GM19328 (cell line): ENCODE results near the gene AKT3.
"Not testable (repeated sequence)": the region's sequence is repeated elsewhere in the genome, so short reads cannot be mapped to it uniquely, and the experiment has no call there.

Experiments used
- ATAC-seq: cut with Tn5 transposase; IDR thresholded peaks from one replicate; pipeline ENCODE4 v1.9.1; 2021; ENCODE audit warnings: mild to moderate bottlenecking, moderate library complexity; ENCODE audit not compliant: unreplicated experiment

The AKT3 gene

GRCh38 chr1:243842978-243843511 is 7.0 kb downstream of the AKT3 start:
- ATAC-seq: no peak

GRCh38 chr1:243842161-243842560 is 7.9 kb downstream of the AKT3 start:
- ATAC-seq: no peak

- no peak for ATAC-seq
These were observed 8.5 kb downstream of the AKT3 start for GRCh38 chr1:243841507-243841906.

GRCh38 chr1:243837907-243838535 is 12.0 kb downstream of the AKT3 start:
- no peak for ATAC-seq

GRCh38 chr1:243834130-243834529 is 15.9 kb downstream of the AKT3 start:
- ATAC-seq: no peak

- ATAC-seq: no peak
These were observed 18.6 kb downstream of the AKT3 start for GRCh38 chr1:243831463-243831862.

- ATAC-seq: no peak
These were observed 22.8 kb downstream of the AKT3 start for GRCh38 chr1:243827206-243827605.

- ATAC-seq: not testable (repeated sequence)
These were observed 25.1 kb downstream of the AKT3 start for GRCh38 chr1:243824907-243825306.

- ATAC-seq: no peak
These were observed 28.8 kb downstream of the AKT3 start for GRCh38 chr1:243821177-243821680.

GRCh38 chr1:243819438-243819839 is 30.6 kb downstream of the AKT3 start:
- ATAC-seq: no peak

GRCh38 chr1:243818978-243819377 is 31.1 kb downstream of the AKT3 start:
- no peak for ATAC-seq

- ATAC-seq: no peak
These were observed 35.3 kb downstream of the AKT3 start for GRCh38 chr1:243814718-243815117.

- not testable (repeated sequence) for ATAC-seq
These were observed 42.7 kb downstream of the AKT3 start for GRCh38 chr1:243807346-243807745.

GRCh38 chr1:243806310-243806709 is 43.7 kb downstream of the AKT3 start:
- no peak for ATAC-seq

- no peak for ATAC-seq
These were observed 47.3 kb downstream of the AKT3 start for GRCh38 chr1:243802736-243803135.

- ATAC-seq: no peak
These were observed 48.7 kb downstream of the AKT3 start for GRCh38 chr1:243801378-243801777.

- ATAC-seq: no peak
These were observed 50.1 kb downstream of the AKT3 start for GRCh38 chr1:243799908-243800307.

GRCh38 chr1:243798726-243799125 is 51.3 kb downstream of the AKT3 start:
- no peak for ATAC-seq

- ATAC-seq: no peak
These were observed 54.0 kb downstream of the AKT3 start for GRCh38 chr1:243796016-243796415.

- no peak for ATAC-seq
These were observed 56.7 kb downstream of the AKT3 start for GRCh38 chr1:243793298-243793697.

GRCh38 chr1:243792891-243793290 is 57.2 kb downstream of the AKT3 start:
- ATAC-seq: no peak

GRCh38 chr1:243792401-243792800 is 57.6 kb downstream of the AKT3 start:
- no peak for ATAC-seq
